Activated CD4-positive, alpha-beta memory T cell treated with anti-CD3 and anti-CD28 coated beads for 36 hours (primary cell): ENCODE results near the gene ZBP1. TPM values are rescaled to one million over a fixed set of nuclear protein-coding genes. Genes with fewer than 3 reads are reported as not detected.

ENCODE experiments used
- CTCF ChIA-PET: fragments of 350-600 bp; sonication (Branson Sonifier 250); formaldehyde crosslinking; loops from one replicate; lab custom pipeline; 2021; ENCODE audit warnings: antibody characterized with exemption, inconsistent platforms; lab: Charles Lee
- POLR2A ChIA-PET: fragments of 350-600 bp; sonication (Branson Sonifier 250); formaldehyde crosslinking; loops from one replicate; lab custom pipeline; 2021; ENCODE audit warnings: antibody characterized with exemption; lab: Charles Lee
- DNase-seq: peaks from one replicate; pipeline ENCODE4 v3.0.0-alpha.2; 2020
- H3K27ac Mint-ChIP-seq: one replicate; pipeline ENCODE4 v1.8.0; 2021; ENCODE audit warnings: mixed read lengths
- H3K27me3 Mint-ChIP-seq: one replicate; pipeline ENCODE4 v1.8.0; 2021; ENCODE audit warnings: mixed read lengths
- H3K36me3 Mint-ChIP-seq: one replicate; pipeline ENCODE4 v1.8.0; 2021; ENCODE audit warnings: mixed read lengths
- H3K4me1 Mint-ChIP-seq: one replicate; pipeline ENCODE4 v1.8.0; 2021; ENCODE audit warnings: low read depth, mixed read lengths
- H3K4me3 Mint-ChIP-seq: one replicate; pipeline ENCODE4 v1.8.0; 2021; ENCODE audit warnings: mild to moderate bottlenecking, mixed read lengths
- H3K9me3 Mint-ChIP-seq: one replicate; pipeline ENCODE4 v1.8.0; 2021; ENCODE audit warnings: mixed read lengths
- intact Hi-C: fragments of 100-400 bp; cut with micrococcal nuclease; formaldehyde crosslinking; loops from one replicate; pipeline ENCODE4 v1.15.1; 2023
- total RNA-seq, 2 experiments: library from RNA; stranded (reverse); gene quantifications; one replicate each; pipeline ENCODE4 v1.2.3, GENCODE V29; 2021

The ZBP1 gene
- total RNA-seq, 2 experiments from 2014 or later = 0.73 to 1.1 TPM

DNA sequence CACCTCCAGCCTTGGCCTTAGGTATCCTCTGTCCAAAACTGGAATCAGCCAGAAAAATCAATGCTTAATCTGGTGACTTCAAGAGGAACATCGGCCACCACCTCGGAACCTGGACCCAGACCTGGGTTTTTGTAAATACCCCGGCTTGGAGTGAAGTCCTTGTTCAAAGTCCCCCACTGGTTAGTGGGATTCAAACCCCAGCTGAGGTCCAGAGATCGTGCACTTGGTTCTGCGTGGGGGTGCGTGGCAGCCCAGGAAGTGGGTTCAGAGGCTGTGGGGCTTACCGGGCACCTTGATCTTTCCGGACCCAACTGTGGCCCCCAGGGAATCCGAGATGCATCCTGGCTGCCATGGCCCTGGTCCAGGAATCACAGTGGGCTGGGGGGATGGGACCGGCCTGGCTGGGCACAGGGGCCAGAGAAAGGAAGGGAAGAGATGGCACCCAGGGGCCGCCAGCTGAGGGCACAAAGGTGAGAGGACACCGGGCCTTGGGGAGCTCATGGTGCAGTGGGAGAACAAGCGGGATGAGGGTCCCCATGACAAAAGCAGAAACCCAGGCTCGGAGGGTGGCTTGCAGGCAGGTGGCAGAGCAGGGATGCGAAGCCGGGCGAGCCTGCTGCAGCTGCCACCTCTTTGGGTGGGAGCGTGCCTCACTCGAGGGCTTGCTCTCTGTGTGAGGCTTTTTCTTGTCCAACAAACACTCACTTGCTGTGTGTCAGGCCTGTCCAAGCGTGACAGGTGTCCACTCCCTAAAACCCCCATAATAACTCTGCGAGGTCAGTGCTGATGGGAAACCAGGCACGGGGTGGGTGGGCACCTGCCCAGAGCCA lies 27.7 kb downstream of the ZBP1 start:
- Mint-ChIP-seq H3K4me1 (no peaks in the 10 kb centered on the region), H3K27ac (no peak overlapping the region), H3K27me3 (peaks cover 10% of the 10 kb centered on the region), H3K36me3 (no peaks in the 10 kb centered on the region), H3K4me3 (no peak overlapping the region), H3K9me3 (peaks cover 5% of the 10 kb centered on the region)
- ChIA-PET POLR2A (no interaction called here), CTCF (interaction anchor here (0.9 to 1.6 kb wide), 4 partner anchors 26 to 1042 kb away, joined by 3 to 6 read pairs (median 3); no protein-coding TSS in a partner anchor)
- intact Hi-C loops = loop anchor here (10.0 kb wide), 1 partner anchor 208 kb away; no protein-coding TSS in a partner anchor
- no peak for DNase-seq

DNA sequence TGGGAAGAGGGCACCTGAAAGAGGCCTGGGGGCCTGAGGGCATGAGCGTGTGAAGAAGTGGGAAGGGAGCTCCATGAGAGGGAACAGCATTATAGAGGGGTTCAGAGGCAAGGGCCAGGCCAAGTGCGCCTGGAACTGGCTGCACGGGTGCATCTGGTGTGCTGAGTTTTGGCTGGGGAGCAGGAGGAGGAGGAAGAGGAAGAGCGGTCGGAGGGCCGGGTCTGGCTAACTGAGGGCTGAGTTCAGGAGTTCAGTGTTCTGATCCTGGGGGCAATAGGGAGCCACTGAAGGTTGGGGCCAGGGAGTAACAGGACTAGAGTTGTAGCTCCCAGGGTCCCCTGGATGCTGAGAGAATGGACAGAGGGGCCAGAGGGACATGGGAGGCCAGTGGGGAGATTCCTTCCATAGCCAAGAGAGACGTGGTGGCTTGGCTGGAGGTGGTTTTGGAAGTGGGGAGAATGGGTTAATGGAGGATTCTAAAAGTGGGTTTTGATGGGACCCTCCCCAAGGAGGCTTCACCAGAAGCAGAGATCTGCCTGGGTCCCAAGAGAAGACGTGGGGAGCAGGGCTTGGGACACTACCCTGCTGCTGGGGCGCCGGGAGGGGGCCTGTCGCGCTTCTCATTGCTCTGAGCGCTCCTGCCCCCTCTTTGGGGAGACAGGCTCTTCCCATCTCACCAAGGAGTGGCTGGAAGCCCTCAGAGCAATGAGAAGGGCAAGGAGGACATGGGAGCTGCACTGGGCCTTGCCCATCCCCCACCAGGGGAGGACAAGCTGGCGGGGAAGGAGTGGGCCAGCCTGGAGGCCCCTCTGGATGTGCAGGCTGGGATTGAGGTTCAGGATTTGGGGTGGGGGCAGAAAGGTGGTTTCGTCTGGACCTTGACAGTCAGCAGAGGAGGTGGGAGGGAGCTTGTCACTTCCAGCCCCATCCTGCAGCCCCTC lies 28.7 kb downstream of the ZBP1 start:
- no peak overlapping the region for H3K4me3 Mint-ChIP-seq
- H3K27me3 Mint-ChIP-seq = peaks cover 10% of the 10 kb centered on the region
- ChIA-PET CTCF (interaction anchor here (0.8 to 1.6 kb wide), 2 partner anchors 76 to 93 kb away, joined by 3 to 6 read pairs; no protein-coding TSS in a partner anchor), POLR2A (no interaction called here)
- no peak overlapping the region for H3K27ac Mint-ChIP-seq
- no peaks in the 10 kb centered on the region for H3K4me1 Mint-ChIP-seq
- H3K36me3 Mint-ChIP-seq = no peaks in the 10 kb centered on the region
- intact Hi-C loops = loop anchor here (10.0 kb wide), 1 partner anchor 207 kb away; no protein-coding TSS in a partner anchor
- no peak for DNase-seq
- peaks cover 5% of the 10 kb centered on the region for H3K9me3 Mint-ChIP-seq

DNA sequence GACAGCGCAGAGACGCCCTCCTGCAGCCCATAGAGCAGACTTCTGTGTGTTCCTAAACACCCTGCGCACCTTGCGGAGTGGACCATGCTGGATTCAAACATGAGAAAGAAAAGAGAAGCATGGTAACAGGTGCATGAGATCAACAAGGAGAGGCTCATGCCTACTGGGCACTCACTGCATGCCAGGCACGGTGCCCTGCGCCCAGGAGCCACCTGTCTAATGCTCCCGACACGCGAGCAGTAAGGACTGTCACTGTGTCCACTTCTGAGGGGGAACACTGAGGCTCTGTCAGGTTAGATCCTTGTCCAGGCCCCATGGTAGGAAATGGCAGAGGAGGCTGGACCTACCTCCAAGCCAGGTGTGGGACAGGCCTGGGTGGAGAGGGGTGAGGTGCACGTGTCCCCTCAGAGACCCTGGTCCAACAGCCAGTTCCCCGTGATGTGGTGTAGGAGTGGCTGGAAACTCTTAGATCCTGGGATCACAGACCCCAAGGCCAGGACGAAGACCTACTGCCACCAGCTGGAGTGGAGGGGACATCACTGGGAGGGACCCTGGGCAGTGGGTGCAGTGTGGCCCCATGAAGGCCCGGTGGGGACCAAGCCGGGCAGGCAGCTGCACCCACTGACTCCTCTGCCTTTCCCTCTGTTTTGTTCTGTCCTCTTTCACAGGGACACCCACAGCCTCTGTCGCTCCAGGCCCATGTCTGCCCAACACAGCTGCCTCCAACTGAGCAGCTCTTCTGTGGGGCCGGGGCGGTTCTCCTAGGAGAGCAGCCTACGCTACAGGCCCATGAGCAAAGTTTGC lies 29.5 kb downstream of the ZBP1 start:
- peaks cover 5% of the 10 kb centered on the region for H3K9me3 Mint-ChIP-seq
- DNase-seq = no peak
- CTCF ChIA-PET = interaction anchor here (0.8 kb wide), 1 partner anchor 92 kb away, joined by 3 read pairs; no protein-coding TSS in a partner anchor
- H3K27ac Mint-ChIP-seq = no peak overlapping the region
- intact Hi-C loops = loop anchor here (10.0 kb wide), 1 partner anchor 206 kb away; no protein-coding TSS in a partner anchor
- no peaks in the 10 kb centered on the region for H3K36me3 Mint-ChIP-seq
- H3K4me1 Mint-ChIP-seq = no peaks in the 10 kb centered on the region
- no peak overlapping the region for H3K4me3 Mint-ChIP-seq
- H3K27me3 Mint-ChIP-seq = peaks cover 10% of the 10 kb centered on the region
- POLR2A ChIA-PET = no interaction called here

DNA sequence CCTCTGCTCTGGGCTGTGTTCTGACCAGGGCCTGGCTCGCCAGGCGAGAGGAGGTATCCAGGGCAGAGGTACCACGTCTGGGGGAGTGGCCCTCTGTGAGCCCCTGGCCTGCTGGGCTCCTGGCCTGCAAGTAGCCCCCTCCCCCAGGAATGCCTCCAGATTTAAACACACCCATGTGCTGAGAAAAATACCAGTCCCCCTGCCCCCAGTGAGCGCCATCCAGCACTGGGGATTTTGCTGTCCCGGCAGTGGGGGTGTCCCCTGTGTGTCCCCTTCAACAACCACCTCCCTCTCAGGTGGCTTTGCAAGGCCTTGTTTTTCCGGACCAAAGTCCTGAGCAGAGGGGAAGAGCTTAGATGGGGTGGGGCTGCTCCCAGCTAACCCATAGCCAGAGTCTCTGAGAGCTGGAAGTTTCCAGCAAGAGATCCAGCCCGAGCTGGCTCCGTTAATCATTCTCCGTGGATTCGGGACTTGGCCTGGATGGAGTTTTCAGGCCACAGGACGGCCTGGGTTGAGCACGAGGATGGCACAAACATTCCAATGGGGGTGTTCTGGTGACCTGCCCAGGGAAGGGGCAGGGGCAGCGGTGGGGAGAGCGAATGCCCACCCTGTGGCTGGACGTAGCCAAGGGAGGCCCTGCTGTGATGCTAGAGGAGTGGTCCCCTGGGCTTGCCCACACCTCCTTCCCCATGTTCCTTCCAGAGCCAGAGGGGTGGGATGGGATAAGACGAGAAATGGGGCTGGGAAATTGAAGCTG lies 30.3 kb downstream of the ZBP1 start:
- no peak overlapping the region for H3K4me3 Mint-ChIP-seq
- no peaks in the 10 kb centered on the region for H3K4me1 Mint-ChIP-seq
- ChIA-PET CTCF (no interaction called here), POLR2A (no interaction called here)
- peaks cover 11% of the 10 kb centered on the region for H3K27me3 Mint-ChIP-seq
- no peak for DNase-seq
- peaks cover 5% of the 10 kb centered on the region for H3K9me3 Mint-ChIP-seq
- H3K36me3 Mint-ChIP-seq = no peaks in the 10 kb centered on the region
- intact Hi-C loops = loop anchor here (10.0 kb wide), 1 partner anchor 205 kb away; no protein-coding TSS in a partner anchor
- H3K27ac Mint-ChIP-seq = no peak overlapping the region

DNA sequence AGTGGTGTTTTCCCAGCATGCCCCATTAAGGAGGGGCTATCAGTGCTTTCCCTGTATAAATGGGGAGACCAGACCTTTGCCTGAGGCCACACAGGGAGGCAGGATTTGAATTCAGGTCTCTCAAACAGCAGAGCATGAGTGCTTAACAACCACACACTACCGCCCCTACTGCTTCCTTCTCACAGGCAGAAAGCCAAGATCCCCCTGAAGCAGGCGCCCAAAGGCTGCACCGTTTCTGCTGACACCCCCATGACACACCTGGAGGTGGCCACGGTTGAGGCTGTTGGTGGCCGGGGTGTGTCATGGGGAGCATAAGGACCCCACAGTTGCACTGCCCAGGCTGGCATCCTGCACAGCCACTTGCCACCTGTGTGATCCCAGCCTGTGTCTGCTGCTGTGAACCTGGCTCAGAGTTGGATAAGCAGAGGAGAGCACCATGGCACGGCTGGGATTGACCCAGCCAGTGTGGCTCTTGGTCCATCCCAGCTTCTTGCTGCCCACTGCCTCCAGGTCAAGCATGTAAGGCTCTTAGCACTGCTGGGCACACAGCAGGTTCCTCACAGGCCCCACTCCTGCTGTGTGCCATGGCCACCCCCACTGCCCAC lies 31.0 kb downstream of the ZBP1 start:
- peaks cover 5% of the 10 kb centered on the region for H3K9me3 Mint-ChIP-seq
- H3K4me1 Mint-ChIP-seq = no peaks in the 10 kb centered on the region
- intact Hi-C loops = no loop called here
- ChIA-PET CTCF (no interaction called here), POLR2A (interaction anchor here (0.5 kb wide), 1 partner anchor 1297 kb away, joined by 3 read pairs; no protein-coding TSS in a partner anchor)
- DNase-seq = no peak
- H3K36me3 Mint-ChIP-seq = no peaks in the 10 kb centered on the region
- no peak overlapping the region for H3K4me3 Mint-ChIP-seq
- H3K27me3 Mint-ChIP-seq = peaks cover 12% of the 10 kb centered on the region
- no peak overlapping the region for H3K27ac Mint-ChIP-seq

DNA sequence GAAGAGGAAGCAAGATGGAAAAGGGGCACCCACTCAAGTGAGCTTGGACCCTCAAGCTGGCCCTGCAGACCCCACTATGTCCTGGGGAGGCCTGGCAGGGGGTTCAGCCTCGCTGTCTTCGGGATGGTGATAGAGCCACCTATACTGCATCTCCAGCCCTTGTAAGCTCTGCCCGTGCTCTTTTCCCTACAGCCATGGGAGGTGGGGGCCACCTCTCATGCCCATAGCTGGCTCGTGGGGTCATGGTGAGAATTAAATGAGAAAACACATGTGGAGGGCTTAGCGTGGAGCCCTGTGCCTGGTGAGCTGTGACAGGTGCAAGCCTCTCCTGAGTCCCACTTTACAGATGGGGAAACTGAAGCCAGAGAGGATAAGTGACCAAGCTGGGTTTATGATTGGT lies 31.6 kb downstream of the ZBP1 start:
- POLR2A ChIA-PET = interaction anchor here (0.5 kb wide), 1 partner anchor 1298 kb away, joined by 3 read pairs; no protein-coding TSS in a partner anchor
- CTCF ChIA-PET = interaction anchor here (1.3 kb wide), 1 partner anchor 8 kb away, joined by 4 read pairs; no protein-coding TSS in a partner anchor
- Mint-ChIP-seq H3K4me3 (no peak overlapping the region), H3K27ac (no peak overlapping the region), H3K4me1 (no peaks in the 10 kb centered on the region), H3K9me3 (peaks cover 5% of the 10 kb centered on the region), H3K36me3 (no peaks in the 10 kb centered on the region), H3K27me3 (peaks cover 16% of the 10 kb centered on the region)
- no peak for DNase-seq
- intact Hi-C loops = no loop called here

DNA sequence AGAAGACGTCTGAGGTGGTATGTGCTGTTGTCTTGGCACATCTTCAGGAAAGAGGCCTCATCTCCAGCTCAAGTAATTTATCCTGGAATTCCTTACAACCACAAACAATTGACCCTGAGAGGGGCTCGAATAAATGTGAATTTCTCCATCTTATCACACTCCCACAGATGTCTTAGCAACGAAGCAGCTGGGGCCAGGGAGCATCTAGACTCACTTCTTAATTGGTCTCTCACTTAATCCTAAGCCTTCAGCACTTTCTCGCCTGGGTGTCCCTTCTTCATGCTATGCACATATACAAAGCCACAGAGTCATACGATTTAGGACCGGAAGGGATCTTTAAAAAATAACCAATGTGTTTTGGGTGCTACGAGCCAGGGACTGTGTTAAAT lies 32.2 kb downstream of the ZBP1 start:
- no peak overlapping the region for H3K27ac Mint-ChIP-seq
- peaks cover 21% of the 10 kb centered on the region for H3K27me3 Mint-ChIP-seq
- ChIA-PET POLR2A (no interaction called here), CTCF (interaction anchor here (1.3 kb wide), 1 partner anchor 9 kb away, joined by 4 read pairs; no protein-coding TSS in a partner anchor)
- intact Hi-C loops = no loop called here
- no peaks in the 10 kb centered on the region for H3K4me1 Mint-ChIP-seq
- H3K9me3 Mint-ChIP-seq = peaks cover 5% of the 10 kb centered on the region
- no peaks in the 10 kb centered on the region for H3K36me3 Mint-ChIP-seq
- DNase-seq = no peak
- H3K4me3 Mint-ChIP-seq = no peak overlapping the region

DNA sequence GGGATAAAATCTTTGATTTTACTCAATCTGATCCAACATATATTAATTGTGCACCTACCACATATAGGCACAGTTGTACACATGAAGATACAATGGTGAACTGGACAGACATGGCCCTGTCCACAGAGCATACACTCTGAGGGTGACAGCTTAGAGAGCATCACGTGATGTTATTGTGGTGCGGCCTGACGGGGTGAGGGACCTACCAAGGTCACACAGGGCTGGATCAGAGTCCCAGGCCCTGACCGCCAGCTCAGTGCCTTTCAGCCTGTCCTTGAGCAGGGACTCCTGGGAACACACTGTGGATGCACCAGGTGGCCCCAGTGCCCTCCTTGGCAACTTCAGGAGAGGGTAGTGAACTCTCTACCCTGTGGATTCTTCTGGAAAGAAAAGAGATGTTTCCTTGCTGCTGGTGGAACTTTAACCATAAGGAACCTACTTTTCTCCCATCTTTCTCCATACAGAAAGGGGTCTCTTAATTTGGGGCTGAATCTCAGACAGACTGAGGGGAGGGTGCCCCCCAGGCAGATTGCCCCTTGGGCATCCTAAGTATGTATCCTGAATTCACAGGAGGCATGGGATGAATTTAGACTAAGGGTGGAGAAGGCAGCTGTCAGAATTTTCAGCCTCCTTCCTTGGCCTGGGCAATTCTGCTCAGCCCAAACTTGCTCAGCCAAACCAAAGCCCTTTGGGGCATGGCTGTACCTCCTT lies 32.8 kb downstream of the ZBP1 start:
- POLR2A ChIA-PET = no interaction called here
- H3K4me3 Mint-ChIP-seq = no peak overlapping the region
- intact Hi-C loops = no loop called here
- no peaks in the 10 kb centered on the region for H3K36me3 Mint-ChIP-seq
- CTCF ChIA-PET = interaction anchor here (1.3 kb wide), 1 partner anchor 9 kb away, joined by 4 read pairs; no protein-coding TSS in a partner anchor
- no peaks in the 10 kb centered on the region for H3K4me1 Mint-ChIP-seq
- DNase-seq = no peak
- no peak overlapping the region for H3K27ac Mint-ChIP-seq
- peaks cover 5% of the 10 kb centered on the region for H3K9me3 Mint-ChIP-seq
- H3K27me3 Mint-ChIP-seq = peaks cover 25% of the 10 kb centered on the region

DNA sequence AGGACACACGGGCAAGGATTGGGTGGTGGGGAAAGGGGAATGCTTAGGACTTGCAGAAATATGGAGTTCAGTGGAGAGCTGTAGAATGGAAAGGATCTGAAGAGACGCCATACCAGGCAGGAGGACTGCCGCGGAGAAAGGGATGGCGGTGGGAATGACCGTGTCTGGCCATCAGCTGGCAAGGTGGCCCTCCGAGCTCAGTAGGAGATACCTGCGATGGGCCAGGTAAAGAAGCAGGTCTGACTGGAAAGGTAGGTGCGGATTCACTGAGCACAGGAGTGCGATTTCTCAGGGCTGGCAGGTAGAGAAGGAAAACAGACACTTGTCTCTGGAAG lies 33.3 kb downstream of the ZBP1 start:
- Mint-ChIP-seq H3K4me1 (no peaks in the 10 kb centered on the region), H3K4me3 (no peak overlapping the region), H3K36me3 (no peaks in the 10 kb centered on the region), H3K27me3 (peaks cover 29% of the 10 kb centered on the region), H3K9me3 (peaks cover 5% of the 10 kb centered on the region), H3K27ac (no peak overlapping the region)
- intact Hi-C loops = no loop called here
- POLR2A ChIA-PET = interaction anchor here (0.7 kb wide), 1 partner anchor 9 kb away, joined by 3 read pairs; no protein-coding TSS in a partner anchor
- CTCF ChIA-PET = no interaction called here
- no peak for DNase-seq

DNA sequence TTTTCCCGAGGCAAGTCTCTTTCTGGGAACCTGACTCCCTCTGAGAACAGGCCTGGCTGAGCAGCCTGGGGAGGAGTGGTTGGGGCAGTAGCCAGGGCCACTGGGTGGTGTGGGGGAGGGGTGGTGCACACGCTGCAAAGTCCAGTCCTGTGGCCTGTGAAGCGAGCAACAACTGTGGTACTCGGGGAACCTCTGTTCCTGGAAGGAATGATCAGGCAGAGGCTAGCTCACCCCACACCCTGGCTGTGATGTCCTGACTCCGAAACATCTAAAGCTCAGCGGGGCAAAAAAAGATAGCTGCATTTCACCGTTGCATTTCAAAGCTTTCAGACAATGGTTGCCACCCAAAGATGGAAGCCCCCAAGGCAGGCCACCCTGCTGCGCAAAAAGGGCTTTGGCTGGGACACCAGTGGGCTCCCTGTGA lies 33.8 kb downstream of the ZBP1 start:
- no peaks in the 10 kb centered on the region for H3K36me3 Mint-ChIP-seq
- intact Hi-C loops = no loop called here
- no peak overlapping the region for H3K4me3 Mint-ChIP-seq
- no peak overlapping the region for H3K27ac Mint-ChIP-seq
- peaks cover 5% of the 10 kb centered on the region for H3K9me3 Mint-ChIP-seq
- POLR2A ChIA-PET = interaction anchor here (0.7 kb wide), 1 partner anchor 10 kb away, joined by 3 read pairs; no protein-coding TSS in a partner anchor
- DNase-seq = no peak
- CTCF ChIA-PET = no interaction called here
- no peaks in the 10 kb centered on the region for H3K4me1 Mint-ChIP-seq
- H3K27me3 Mint-ChIP-seq = peaks cover 32% of the 10 kb centered on the region
